Measurements from ENCODE around the gene REEP3.

Gene REEP3

DNA sequence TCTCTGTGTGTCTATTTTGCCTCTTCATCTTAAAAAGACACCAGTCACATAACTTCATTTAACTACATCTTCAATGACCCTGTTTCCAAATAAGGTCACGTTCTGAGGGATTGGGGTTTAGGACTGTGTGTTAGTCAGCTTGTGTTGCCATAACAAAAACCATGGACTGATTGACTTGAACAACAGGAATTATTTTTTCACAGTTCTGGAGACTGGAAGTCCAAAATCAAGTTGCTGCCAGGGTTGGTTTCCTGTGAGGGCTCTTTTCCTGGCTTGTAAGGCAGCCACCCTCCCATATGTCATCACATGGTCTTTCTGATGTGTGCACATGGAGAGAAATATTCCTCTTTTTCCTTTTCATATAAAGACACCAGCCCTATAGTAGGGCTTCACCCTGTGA lies 55.3 kb downstream of the REEP3 start:
- H3K36me3 ChIP-seq (ENCODE audit: control insufficient read depth, insufficient read depth, low read length) = no peaks in the 10 kb centered on the region
- no peaks in the 10 kb centered on the region for H3K9me3 ChIP-seq (ENCODE audit: control insufficient read depth, low read length)
- no peak overlapping the region for H3K27ac ChIP-seq

DNA sequence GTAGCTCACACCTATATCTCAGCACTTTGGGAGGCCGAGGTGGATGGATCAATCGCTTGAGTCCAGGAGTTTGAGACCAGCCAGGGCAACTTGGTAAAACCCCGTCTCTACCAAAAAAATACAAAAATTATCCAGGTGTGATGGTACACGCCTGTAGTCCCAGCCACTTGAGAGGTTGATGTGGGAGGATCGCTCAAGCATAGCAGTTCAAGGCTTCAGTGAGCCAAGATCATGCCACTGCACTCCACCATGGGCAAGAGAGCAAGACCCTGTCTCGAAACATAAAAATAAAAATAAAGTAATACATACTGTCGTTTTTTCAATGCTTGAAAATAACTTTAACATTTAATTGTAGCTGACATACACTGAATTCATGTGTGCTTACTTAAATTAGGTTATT lies 57.3 kb downstream of the REEP3 start:
- no peak overlapping the region for H3K4me2 ChIP-seq (ENCODE audit: low read length)
- no peak overlapping the region for H3K4me3 ChIP-seq (ENCODE audit: low read depth, low read length)
- H3K79me2 ChIP-seq = no peaks in the 10 kb centered on the region
- no peak overlapping the region for H3K9ac ChIP-seq
- H2AFZ ChIP-seq = no peak overlapping the region
- no peak overlapping the region for H3K27ac ChIP-seq
- H3K4me1 ChIP-seq = peaks cover 6% of the 10 kb centered on the region
- H3K27me3 ChIP-seq (ENCODE audit: control insufficient read depth, insufficient read depth, low read length) = no peaks in the 10 kb centered on the region
- no peaks in the 10 kb centered on the region for H3K9me3 ChIP-seq (ENCODE audit: control insufficient read depth, low read length)
- TF ChIP-seq, protein P1, sequence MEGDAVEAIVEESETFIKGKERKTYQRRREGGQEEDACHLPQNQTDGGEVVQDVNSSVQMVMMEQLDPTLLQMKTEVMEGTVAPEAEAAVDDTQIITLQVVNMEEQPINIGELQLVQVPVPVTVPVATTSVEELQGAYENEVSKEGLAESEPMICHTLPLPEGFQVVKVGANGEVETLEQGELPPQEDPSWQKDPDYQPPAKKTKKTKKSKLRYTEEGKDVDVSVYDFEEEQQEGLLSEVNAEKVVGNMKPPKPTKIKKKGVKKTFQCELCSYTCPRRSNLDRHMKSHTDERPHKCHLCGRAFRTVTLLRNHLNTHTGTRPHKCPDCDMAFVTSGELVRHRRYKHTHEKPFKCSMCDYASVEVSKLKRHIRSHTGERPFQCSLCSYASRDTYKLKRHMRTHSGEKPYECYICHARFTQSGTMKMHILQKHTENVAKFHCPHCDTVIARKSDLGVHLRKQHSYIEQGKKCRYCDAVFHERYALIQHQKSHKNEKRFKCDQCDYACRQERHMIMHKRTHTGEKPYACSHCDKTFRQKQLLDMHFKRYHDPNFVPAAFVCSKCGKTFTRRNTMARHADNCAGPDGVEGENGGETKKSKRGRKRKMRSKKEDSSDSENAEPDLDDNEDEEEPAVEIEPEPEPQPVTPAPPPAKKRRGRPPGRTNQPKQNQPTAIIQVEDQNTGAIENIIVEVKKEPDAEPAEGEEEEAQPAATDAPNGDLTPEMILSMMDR (IDR thresholded peaks at IDR 0.05) = no peak
- H3K36me3 ChIP-seq (ENCODE audit: control insufficient read depth, insufficient read depth, low read length) = no peaks in the 10 kb centered on the region

More for the DNA sequence above, 55.3 kb downstream of the REEP3 start:
- H3K4me2 ChIP-seq (ENCODE audit: low read length) = no peak overlapping the region
- H3K79me2 ChIP-seq = no peaks in the 10 kb centered on the region
- no peak overlapping the region for H3K9ac ChIP-seq
- TF ChIP-seq, protein P1 (IDR thresholded peaks at IDR 0.05) = no peak
- no peak overlapping the region for H3K4me3 ChIP-seq (ENCODE audit: low read depth, low read length)
- H3K27me3 ChIP-seq (ENCODE audit: control insufficient read depth, insufficient read depth, low read length) = no peaks in the 10 kb centered on the region
- H2AFZ ChIP-seq = no peak overlapping the region
- peaks cover 10% of the 10 kb centered on the region for H3K4me1 ChIP-seq

DNA sequence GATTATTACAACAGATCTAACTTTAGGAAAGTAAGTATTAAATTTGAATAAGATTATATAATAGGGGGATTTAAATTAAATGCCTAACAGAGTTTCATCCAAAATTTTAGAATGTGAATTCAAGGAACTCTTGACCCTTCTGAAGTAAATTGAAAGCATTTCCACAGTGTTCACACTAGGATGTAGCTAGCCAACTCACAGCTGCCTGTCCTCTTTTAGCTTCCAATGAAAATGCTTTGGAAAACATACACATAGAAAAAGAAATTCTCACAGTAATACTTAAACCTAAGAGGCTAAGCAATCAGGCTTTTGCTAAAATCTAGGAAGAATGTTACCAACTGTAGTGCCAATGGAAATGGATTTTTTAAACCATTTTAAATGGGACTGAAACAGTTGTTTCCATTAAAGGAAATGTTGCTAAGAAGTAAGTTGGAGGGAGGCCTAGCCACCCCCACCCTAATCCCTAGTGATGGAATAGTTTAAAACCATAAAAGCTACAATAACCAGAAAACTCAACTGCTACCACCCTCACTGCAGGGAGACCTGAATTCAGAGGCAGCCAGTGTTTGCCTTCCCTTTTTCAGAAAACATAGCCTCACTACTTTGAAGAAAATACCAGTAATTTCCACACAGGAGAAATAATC lies 58.3 kb downstream of the REEP3 start:
- H3K79me2 ChIP-seq = no peaks in the 10 kb centered on the region
- TF ChIP-seq, protein P1 (IDR thresholded peaks at IDR 0.05) = no peak
- no peak overlapping the region for H3K4me2 ChIP-seq (ENCODE audit: low read length)
- H3K27ac ChIP-seq = no peak overlapping the region
- H3K9me3 ChIP-seq (ENCODE audit: control insufficient read depth, low read length) = no peaks in the 10 kb centered on the region
- no peak overlapping the region for H2AFZ ChIP-seq
- H3K27me3 ChIP-seq (ENCODE audit: control insufficient read depth, insufficient read depth, low read length) = no peaks in the 10 kb centered on the region
- no peaks in the 10 kb centered on the region for H3K36me3 ChIP-seq (ENCODE audit: control insufficient read depth, insufficient read depth, low read length)
- H3K9ac ChIP-seq = no peak overlapping the region
- no peak overlapping the region for H3K4me3 ChIP-seq (ENCODE audit: low read depth, low read length)
- peaks cover 7% of the 10 kb centered on the region for H3K4me1 ChIP-seq

DNA sequence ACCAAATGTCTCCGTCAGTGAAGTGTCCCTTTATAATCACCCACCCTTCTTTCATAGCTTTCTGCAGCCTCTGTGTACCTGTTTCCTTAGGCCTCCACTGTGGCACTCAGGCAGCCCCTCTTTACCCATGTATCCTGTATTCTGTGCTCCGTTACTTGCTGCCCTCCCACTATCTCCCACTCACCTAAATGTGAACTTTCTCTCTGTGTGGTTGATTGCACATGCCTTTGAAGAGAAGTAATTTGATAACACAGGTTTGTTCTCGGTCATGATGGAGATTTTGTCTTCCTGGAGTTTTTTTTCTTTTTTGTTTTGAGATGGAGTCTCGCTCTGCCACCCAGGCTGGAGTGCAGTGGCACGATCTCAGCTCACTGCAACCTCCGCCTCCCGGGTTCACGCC lies 61.5 kb downstream of the REEP3 start:
- Histone ChIP-seq H3K27me3 (ENCODE audit: control insufficient read depth, insufficient read depth, low read length) (no peaks in the 10 kb centered on the region), H3K36me3 (ENCODE audit: control insufficient read depth, insufficient read depth, low read length) (no peaks in the 10 kb centered on the region), H3K4me2 (ENCODE audit: low read length) (no peak overlapping the region), H3K79me2 (peaks cover 2% of the 10 kb centered on the region), H3K9ac (no peak overlapping the region), H3K4me3 (ENCODE audit: low read depth, low read length) (no peak overlapping the region), H2AFZ (no peak overlapping the region), H3K4me1 (peaks cover 9% of the 10 kb centered on the region), H3K9me3 (ENCODE audit: control insufficient read depth, low read length) (no peaks in the 10 kb centered on the region), H3K27ac (no peak overlapping the region)
- TF ChIP-seq, protein P1 (IDR thresholded peaks at IDR 0.05) = no peak

DNA sequence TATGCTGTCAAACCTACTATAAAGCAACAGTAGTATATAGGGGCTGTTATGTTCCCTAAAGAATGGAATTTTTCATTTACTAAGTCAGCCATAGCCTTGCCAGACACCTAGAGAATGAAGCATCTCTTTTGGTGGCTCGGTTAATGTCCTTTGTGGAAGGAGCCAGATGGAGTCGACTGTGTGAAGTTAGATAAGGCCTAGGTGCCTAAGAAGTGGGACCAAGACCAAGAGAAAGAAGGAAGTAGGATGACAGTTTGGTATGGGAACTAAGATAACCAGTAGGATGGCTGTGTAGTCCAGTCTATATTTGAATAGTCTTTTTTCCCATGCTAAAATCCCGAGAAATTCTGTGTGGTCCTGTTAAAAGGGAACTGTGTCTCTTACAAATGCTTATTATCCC lies 62.2 kb downstream of the REEP3 start:
- Histone ChIP-seq H3K27me3 (ENCODE audit: control insufficient read depth, insufficient read depth, low read length) (no peaks in the 10 kb centered on the region), H3K4me1 (peaks cover 9% of the 10 kb centered on the region), H2AFZ (no peak overlapping the region), H3K4me3 (ENCODE audit: low read depth, low read length) (no peak overlapping the region), H3K79me2 (peaks cover 3% of the 10 kb centered on the region), H3K9me3 (ENCODE audit: control insufficient read depth, low read length) (no peaks in the 10 kb centered on the region), H3K9ac (no peak overlapping the region), H3K27ac (no peak overlapping the region), H3K4me2 (ENCODE audit: low read length) (no peak overlapping the region), H3K36me3 (ENCODE audit: control insufficient read depth, insufficient read depth, low read length) (no peaks in the 10 kb centered on the region)
- TF ChIP-seq, protein P1 (IDR thresholded peaks at IDR 0.05) = no peak

Data from parathyroid adenoma (tissue), 2 donors.